SK-N-SH treated with all-trans-retinoic acid at 6 μM for 48 hours (cell line): ENCODE data around the gene BACH2.

Source experiments
- ATAC-seq: fragments of 200-7000 bp; cut with Tn5 transposase; 3 replicates; pipeline ENCODE4 v1.9.1; 2020; ENCODE audit warnings: mild to moderate bottlenecking, moderate library complexity
- ARNTL ChIP-seq: fragments of 450-650 bp; formaldehyde crosslinking; IDR thresholded peaks from 2 replicates; pipeline ENCODE4 v1.5.0; 2020; ENCODE audit warnings: low read depth, mild to moderate bottlenecking, moderate library complexity, borderline replicate concordance
- CREB5 ChIP-seq: fragments of 250-450 bp; sonication (Bioruptor Pico); IDR thresholded peaks from 2 replicates; pipeline ENCODE4 v1.5.1; 2020; ENCODE audit warnings: low read depth, mild to moderate bottlenecking, moderate library complexity
- CSDC2 ChIP-seq: fragments of 250-450 bp; sonication (Bioruptor Pico); IDR thresholded peaks from 2 replicates; pipeline ENCODE4 v1.5.0; 2020; ENCODE audit warnings: mild to moderate bottlenecking, moderate library complexity
- CSRNP3 ChIP-seq: fragments of 250-450 bp; sonication (Bioruptor Pico); IDR thresholded peaks from 2 replicates; pipeline ENCODE4 v1.5.1; 2021; ENCODE audit warnings: mild to moderate bottlenecking, moderate library complexity
- ESRRG ChIP-seq: fragments of 250-450 bp; sonication (Bioruptor Pico); IDR thresholded peaks from 2 replicates; pipeline ENCODE4 v1.6.1; 2021; ENCODE audit warnings: mild to moderate bottlenecking
- GLIS3 ChIP-seq: fragments of 250-450 bp; sonication (Bioruptor Pico); IDR thresholded peaks from 2 replicates; pipeline ENCODE4 v1.5.0; 2020; ENCODE audit warnings: mild to moderate bottlenecking, moderate library complexity
- ISL1 ChIP-seq: fragments of 250-450 bp; sonication (Bioruptor Pico); IDR thresholded peaks from 2 replicates; pipeline ENCODE4 v2.1.2; 2022; ENCODE audit warnings: mild to moderate bottlenecking, moderate library complexity
- OSR1 ChIP-seq: fragments of 250-450 bp; sonication (Bioruptor Pico); IDR thresholded peaks from 2 replicates; pipeline ENCODE4 v1.8.0; 2022; ENCODE audit warnings: moderate library complexity, mild to moderate bottlenecking, inconsistent platforms
- PATZ1 ChIP-seq: fragments of 250-450 bp; sonication (Bioruptor Pico); IDR thresholded peaks from 2 replicates; pipeline ENCODE4 v1.8.0; 2020; ENCODE audit warnings: mild to moderate bottlenecking, moderate library complexity, borderline replicate concordance
- POU6F1 ChIP-seq: fragments of 250-450 bp; sonication (Bioruptor Pico); IDR thresholded peaks from 2 replicates; pipeline ENCODE4 v1.8.0; 2021; ENCODE audit warnings: low read depth, mild to moderate bottlenecking, moderate library complexity, borderline replicate concordance
- PPARA ChIP-seq: fragments of 250-450 bp; sonication (Bioruptor Pico); IDR thresholded peaks from 2 replicates; pipeline ENCODE4 v1.5.0; 2020; ENCODE audit warnings: mild to moderate bottlenecking, borderline replicate concordance
- RARB ChIP-seq: fragments of 250-450 bp; sonication (Bioruptor Pico); IDR thresholded peaks from 2 replicates; pipeline ENCODE4 v1.8.0; 2021; ENCODE audit warnings: mild to moderate bottlenecking, moderate library complexity
- SNAI2 ChIP-seq: fragments of 250-450 bp; sonication (Bioruptor Pico); IDR thresholded peaks from 2 replicates; pipeline ENCODE4 v1.5.0; 2020; ENCODE audit warnings: mild to moderate bottlenecking, moderate library complexity
- TCF4 ChIP-seq: fragments of 250-450 bp; sonication (Bioruptor Pico); IDR thresholded peaks from 2 replicates; pipeline ENCODE4 v1.8.0; 2021; ENCODE audit warnings: mild to moderate bottlenecking, moderate library complexity, borderline replicate concordance
- ZC3H10 ChIP-seq: fragments of 250-450 bp; sonication (Bioruptor Pico); IDR thresholded peaks from 2 replicates; pipeline ENCODE4 v1.5.1; 2021; ENCODE audit warnings: mild to moderate bottlenecking, moderate library complexity
- ZFP3 ChIP-seq: fragments of 250-450 bp; sonication (Bioruptor Pico); IDR thresholded peaks from 2 replicates; pipeline ENCODE4 v1.5.0; 2020; ENCODE audit warnings: mild to moderate bottlenecking, moderate library complexity
- ZFP30 ChIP-seq: fragments of 450-650 bp; formaldehyde crosslinking; IDR thresholded peaks from 2 replicates; pipeline ENCODE4 v1.5.0; 2022; ENCODE audit warnings: mild to moderate bottlenecking, moderate library complexity
- ZNF565 ChIP-seq: fragments of 450-650 bp; formaldehyde crosslinking; conservative IDR thresholded peaks from 2 replicates; pipeline ENCODE4 v1.5.0; 2020; ENCODE audit warnings: low read depth, mild to moderate bottlenecking, moderate library complexity
- ZNF8 ChIP-seq: fragments of 450-650 bp; formaldehyde crosslinking; IDR thresholded peaks from 2 replicates; pipeline ENCODE4 v1.5.0; 2020; ENCODE audit warnings: mild to moderate bottlenecking, moderate library complexity

BACH2 gene

GRCh38 chr6:89999945-90000825 lies 296.5 kb downstream of the BACH2 start:
- TF ChIP-seq ZFP3 (CRISPR knock-in tag) (no peak), SNAI2 (CRISPR knock-in tag) (no peak), ZC3H10 (no peak), CSDC2 (CRISPR knock-in tag) (no peak), GLIS3 (CRISPR knock-in tag) (no peak), ZFP30 (CRISPR knock-in tag) (no peak), OSR1 (CRISPR knock-in tag) (no peak)
- no peak for ATAC-seq

GRCh38 chr6:89999154-89999553 lies 297.5 kb downstream of the BACH2 start:
- ATAC-seq = peak; percentile 49; the same call in 1 of the 3 replicates
- TF ChIP-seq ZNF8 = no peak
- no peak for TF ChIP-seq ESRRG (CRISPR knock-in tag)
- no peak for TF ChIP-seq RARB (CRISPR knock-in tag)
- TF ChIP-seq ISL1 = no peak
- no peak for TF ChIP-seq SNAI2 (CRISPR knock-in tag)
- no peak for TF ChIP-seq ARNTL (CRISPR knock-in tag)
- no peak for TF ChIP-seq POU6F1
- TF ChIP-seq CSDC2 (CRISPR knock-in tag) = no peak
- no peak for TF ChIP-seq PPARA (CRISPR knock-in tag)
- TF ChIP-seq CREB5 = no peak
- no peak for TF ChIP-seq ZNF565 (CRISPR knock-in tag)
- TF ChIP-seq TCF4 (CRISPR knock-in tag) = no peak
- no peak for TF ChIP-seq OSR1 (CRISPR knock-in tag)
- TF ChIP-seq ZFP30 (CRISPR knock-in tag) = no peak
- TF ChIP-seq GLIS3 (CRISPR knock-in tag) = no peak
- TF ChIP-seq PATZ1 (CRISPR knock-in tag) = no peak
- TF ChIP-seq CSRNP3 (CRISPR knock-in tag) = no peak

- peak; percentile 74 for ATAC-seq
- peak; percentile 41 for TF ChIP-seq ISL1
- TF ChIP-seq POU6F1 = no peak
- no peak for TF ChIP-seq TCF4 (CRISPR knock-in tag)
- TF ChIP-seq ESRRG (CRISPR knock-in tag) = no peak
- TF ChIP-seq ZNF8 = no peak
- no peak for TF ChIP-seq PPARA (CRISPR knock-in tag)
- TF ChIP-seq CSDC2 (CRISPR knock-in tag) = 0 out of 2 replicates have a peak, but pooled peaks have one; percentile 30
- TF ChIP-seq, all 23 proteins: peak for 2
These were observed 298.9 kb downstream of the BACH2 start for GRCh38 chr6:89997456-89998445.
